Heart left ventricle (tissue), 16 donors: ENCODE data around the gene OR9G1. TPM values are rescaled to one million over a fixed set of nuclear protein-coding genes. Genes with fewer than 3 reads are reported as not detected.

ENCODE experiments used
- ATAC-seq, 4 donors: fragments of 200-7000 bp; cut with Tn5 transposase; one replicate each; pipeline ENCODE4 v1.9.1; 2020 to 2022; ENCODE audit warnings: moderate library complexity in 4 of 4, mild to moderate bottlenecking in 3 of 4, moderate number of reproducible peaks in 1 of 4
- DNase-seq, 5 donors: peaks; one replicate each; pipeline ENCODE4 v3.0.0-alpha.2; 2020
- H3K27ac ChIP-seq, 12 donors: fragments of 200-600 bp; sonication (generic) in 4 of 12; one replicate each; pipeline versions ENCODE4 v1.5.0 to v1.8.0; 2016 to 2022; ENCODE audit warnings: mild to moderate bottlenecking in 2 of 12
- H3K27me3 ChIP-seq, 9 donors: fragments of 200-600 bp; sonication (generic) in 2 of 9; one replicate each; pipeline versions ENCODE4 v1.5.1 to v1.8.0; 2016 to 2022; ENCODE audit warnings: mild to moderate bottlenecking in 3 of 9
- H3K36me3 ChIP-seq, 9 donors: fragments of 200-600 bp; sonication (generic) in 2 of 9; one replicate each; pipeline versions ENCODE4 v1.5.0 to v1.8.0; 2018 to 2022; ENCODE audit warnings: mild to moderate bottlenecking in 2 of 9
- H3K4me1 ChIP-seq, 12 donors: fragments of 200-600 bp; sonication (generic) in 4 of 12; one replicate each; pipeline versions ENCODE4 v1.5.0 to v1.8.0; 2016 to 2022; ENCODE audit warnings: mild to moderate bottlenecking in 3 of 12
- H3K4me3 ChIP-seq, 12 donors: fragments of 200-600 bp; sonication (generic) in 4 of 12; one replicate each; pipeline versions ENCODE4 v1.5.0 to v1.8.0; 2017 to 2022; ENCODE audit warnings: mild to moderate bottlenecking in 9 of 12, moderate library complexity in 4 of 12
- H3K9me3 ChIP-seq, 12 donors: fragments of 200-600 bp; sonication (generic) in 4 of 12; one replicate each; pipeline versions ENCODE4 v1.5.0 to v1.8.0; 2016 to 2022; ENCODE audit warnings: mild to moderate bottlenecking in 1 of 12
- CTCF ChIP-seq, 12 donors: fragments of 200-600 bp; sonication (generic) in 4 of 12; IDR thresholded peaks; one replicate each; pipeline versions ENCODE4 v1.5.0 to v1.8.0; 2018 to 2022; ENCODE audit warnings: antibody characterized with exemption in 12 of 12, mild to moderate bottlenecking in 5 of 12
- POLR2A ChIP-seq, 2 donors: fragments of 450-650 bp; IDR thresholded peaks; one replicate each; pipeline ENCODE4 v1.6.1; 2017; ENCODE audit warnings: antibody characterized with exemption in 2 of 2, mild to moderate bottlenecking in 2 of 2, moderate library complexity in 2 of 2
- WGBS, 4 donors: extraction: QIAGEN DNeasy Blood & Tissue Kit in 2 of 4; methylation state at CpG; one replicate each; pipeline versions ENCODE4 v1.1.5 to v1.1.7; 2013 to 2018; 5-methylcytosine and 5-hydroxymethylcytosine counted together
- intact Hi-C, 10 donors: fragments of 100-400 bp; cut with DNase I; formaldehyde crosslinking; loops; one replicate each; pipeline versions ENCODE4 v1.11.1 to v1.14.2; 2022
- polyA plus RNA-seq, 2 donors: library from polyadenylated mRNA; stranded (reverse); fragments of 200-250 nt; gene quantifications; one replicate each; pipeline ENCODE4 v1.2.3, GENCODE V29; 2013
- total RNA-seq, 9 donors: library from RNA; depleted of rRNA in 2 of 9; stranded (reverse); fragments of >200 nt in 2 of 9; fragmentation: NEBNext Ultra II Directional in 3 of 9; extraction: Animal tissue kit (Norgen Biotek cat#: 25700) in 3 of 9; gene quantifications; one replicate each; pipeline versions ENCODE4 v1.1.0 to v1.2.4, GENCODE V29; 2016 to 2023
- donor health status: ischemic (EF 13 %, LVEDD 7.1; RV severe dilation, severe dysfunction).
- donor health status: healthy with polysubstance abuse.
- donor health status: DM: no; HTN: yes; CAD: no.
- donor health status: DM: no; HTN: no; CAD: no.
- donor health status: ischemic (EF 25% LVEDD 6.9; RV normal size, moderate dysfunction).
- donor health status: ischemic (EF 25% LVEDD 5.7; RV mildly dilated, moderate dysfunction).
- donor health status: healthy.
- donor health status: DM: yes; HTN: yes; CAD: no.
- donor health status: ischemic (EF 35%, LVEDD 5.7; RV mildly dilated, moderate dysfunction).
- donor health status: nonischemic (EF 11% LVEDD 7.7; RV severe dilation, severe dysfunction).
- donor health status: DM: yes; HTN: yes; CAD: no.
- donor health status: PGD.
- donor health status: ischemic (EF 29% LVEDD 5.4; RV normal size, mild dysfunction).
- donor health status: nonischemic (EF 23%, LVEDD 6.1; RV moderate dilation, normal function).

The OR9G1 gene
- total and polyA plus RNA-seq, 11 donors: not detected

- no peaks in the 10 kb centered on the region for H3K27me3 ChIP-seq
- H3K4me1 ChIP-seq: no peaks in the 10 kb centered on the region
- ATAC-seq (no peak), DNase-seq (no peak)
- H3K9me3 ChIP-seq: peaks cover 0 to 3% (median 0%) of the 10 kb centered on the region in 12 donors
- no peak overlapping the region for H3K4me3 ChIP-seq
- H3K36me3 ChIP-seq: no peaks in the 10 kb centered on the region
- TF ChIP-seq CTCF (IDR thresholded peaks at IDR 0.05): no peak
- no peak for TF ChIP-seq POLR2A (IDR thresholded peaks at IDR 0.05)
- no peak overlapping the region for H3K27ac ChIP-seq
- WGBS, 4 donors: 76 to 81% (median 78%) methylated on average over 6 of the region's 6 CpGs
- intact Hi-C loops: no loop called here
Observed at GRCh38 chr11:56716379-56716854, 17.5 kb downstream of the OR9G1 start.

- intact Hi-C loops: no loop called here
- H3K9me3 ChIP-seq: no peaks in the 10 kb centered on the region
- ATAC-seq (no peak), DNase-seq (no peak)
- no peaks in the 10 kb centered on the region for H3K4me1 ChIP-seq
- no peak overlapping the region for H3K27ac ChIP-seq
- no peak for TF ChIP-seq CTCF (IDR thresholded peaks at IDR 0.05)
- TF ChIP-seq POLR2A (IDR thresholded peaks at IDR 0.05): no peak
- H3K36me3 ChIP-seq: no peaks in the 10 kb centered on the region
- 64 to 83% (median 69%) methylated on average over 4 of the region's 4 CpGs for WGBS, 4 donors
- H3K27me3 ChIP-seq: no peaks in the 10 kb centered on the region
- H3K4me3 ChIP-seq: no peak overlapping the region
Observed at GRCh38 chr11:56720513-56720912, 21.6 kb downstream of the OR9G1 start.

GRCh38 chr11:56740107-56740506 is 41.2 kb downstream of the OR9G1 start:
- no peaks in the 10 kb centered on the region for H3K27me3 ChIP-seq
- no peaks in the 10 kb centered on the region for H3K9me3 ChIP-seq
- TF ChIP-seq CTCF (IDR thresholded peaks at IDR 0.05) (no peak), POLR2A (IDR thresholded peaks at IDR 0.05) (no peak)
- intact Hi-C loops: no loop called here
- no peak for DNase-seq
- no peak overlapping the region for H3K27ac ChIP-seq
- H3K36me3 ChIP-seq: no peaks in the 10 kb centered on the region
- no peak overlapping the region for H3K4me3 ChIP-seq
- 67 to 88% (median 77%) methylated on average over 3 of the region's 3 CpGs for WGBS, 4 donors
- H3K4me1 ChIP-seq: no peaks in the 10 kb centered on the region
- ATAC-seq: no peak

DNA sequence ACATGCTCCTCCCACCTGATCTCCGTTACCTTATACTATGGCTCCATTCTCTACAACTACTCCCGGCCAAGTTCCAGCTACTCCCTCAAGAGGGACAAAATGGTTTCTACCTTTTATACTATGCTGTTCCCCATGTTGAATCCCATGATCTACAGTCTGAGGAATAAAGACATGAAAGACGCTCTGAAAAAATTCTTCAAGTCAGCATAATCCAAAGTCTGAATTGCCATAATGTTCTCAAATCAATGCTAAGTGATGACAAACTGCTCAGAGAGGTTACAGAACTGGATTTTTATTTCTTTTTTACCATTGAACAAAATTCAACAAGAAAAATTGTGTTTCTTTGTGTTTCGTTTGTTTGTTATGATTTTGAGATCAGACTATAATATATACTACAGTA is 42.0 kb downstream of the OR9G1 start:
- no peak for ATAC-seq
- no peak for TF ChIP-seq POLR2A (IDR thresholded peaks at IDR 0.05)
- 63 to 81% (median 74%) methylated on average over 4 of the region's 4 CpGs for WGBS, 4 donors
- no peaks in the 10 kb centered on the region for H3K9me3 ChIP-seq
- intact Hi-C loops: no loop called here
- DNase-seq: no peak
- no peak overlapping the region for H3K27ac ChIP-seq
- no peak overlapping the region for H3K4me3 ChIP-seq
- no peaks in the 10 kb centered on the region for H3K27me3 ChIP-seq
- H3K36me3 ChIP-seq: no peaks in the 10 kb centered on the region
- no peaks in the 10 kb centered on the region for H3K4me1 ChIP-seq

DNA sequence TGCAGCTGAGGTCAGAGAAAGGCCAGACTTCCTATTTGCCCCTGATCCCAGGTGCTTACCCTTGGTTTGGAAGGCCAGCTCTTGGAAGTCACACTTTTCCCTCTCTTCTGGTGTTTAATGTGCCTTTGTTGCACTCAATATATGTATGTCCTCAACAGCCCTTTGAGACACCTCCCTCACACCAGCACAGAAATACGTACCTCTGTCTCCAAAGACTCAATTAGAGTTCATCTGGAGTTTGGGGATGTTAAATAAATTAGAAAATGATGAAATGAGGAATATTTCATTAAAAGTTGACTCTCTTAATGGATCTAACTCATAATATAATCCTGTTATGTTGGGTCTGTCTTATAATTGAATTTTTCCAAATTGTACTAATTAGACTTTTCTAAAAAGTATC is 49.7 kb downstream of the OR9G1 start, which contains the start of gene OR9G4:
Gene OR9G4, minus strand, starts transcription at position 101 of the 400 bp plus-strand sequence. CDS start 4,931 bp downstream, outside the sequence.
- DNase-seq: no peak
- intact Hi-C loops: no loop called here

More for the DNA sequence above, 49.7 kb downstream of the OR9G1 start, which contains the start of gene OR9G4:
- Histone ChIP-seq H3K9me3 (peaks cover 0 to 8% (median 0%) of the 10 kb centered on the region in 12 donors), H3K27me3 (no peaks in the 10 kb centered on the region), H3K27ac (no peak within 1 kb of the TSS), H3K4me1 (no peaks in the 10 kb centered on the region), H3K4me3 (no peak within 1 kb of the TSS), H3K36me3 (no peaks in the 10 kb centered on the region)
- TF ChIP-seq CTCF (IDR thresholded peaks at IDR 0.05) (no peak), POLR2A (IDR thresholded peaks at IDR 0.05) (no peak)
- 49 to 68% (median 61%) methylated on average over 1 of the region's 1 CpG for WGBS, 4 donors
- no peak for ATAC-seq
